ENCODE results near the gene TBC1D7. TPM values are rescaled to one million over a fixed set of nuclear protein-coding genes. Genes with fewer than 3 reads are reported as not detected.

Gene TBC1D7
- total and polyA plus RNA-seq, 10 donors = 10.9 to 20.9 (median 15.7) TPM

- Histone ChIP-seq H3K27ac (no peak overlapping the region), H3K4me3 (no peak overlapping the region), H3K9me3 (no peaks in the 10 kb centered on the region), H3K4me1 (peaks cover 0 to 65% (median 21%) of the 10 kb centered on the region in 6 donors), H3K27me3 (replicated peaks in 1 of 7) (no peaks in the 10 kb centered on the region), H3K36me3 (peaks cover 0 to 17% (median 0%) of the 10 kb centered on the region in 6 donors)
- intact Hi-C loops (cut with DNase I; ENCODE audit: low total_unique reads) = no loop called here
- no peak for DNase-seq
- TF ChIP-seq, protein P1, sequence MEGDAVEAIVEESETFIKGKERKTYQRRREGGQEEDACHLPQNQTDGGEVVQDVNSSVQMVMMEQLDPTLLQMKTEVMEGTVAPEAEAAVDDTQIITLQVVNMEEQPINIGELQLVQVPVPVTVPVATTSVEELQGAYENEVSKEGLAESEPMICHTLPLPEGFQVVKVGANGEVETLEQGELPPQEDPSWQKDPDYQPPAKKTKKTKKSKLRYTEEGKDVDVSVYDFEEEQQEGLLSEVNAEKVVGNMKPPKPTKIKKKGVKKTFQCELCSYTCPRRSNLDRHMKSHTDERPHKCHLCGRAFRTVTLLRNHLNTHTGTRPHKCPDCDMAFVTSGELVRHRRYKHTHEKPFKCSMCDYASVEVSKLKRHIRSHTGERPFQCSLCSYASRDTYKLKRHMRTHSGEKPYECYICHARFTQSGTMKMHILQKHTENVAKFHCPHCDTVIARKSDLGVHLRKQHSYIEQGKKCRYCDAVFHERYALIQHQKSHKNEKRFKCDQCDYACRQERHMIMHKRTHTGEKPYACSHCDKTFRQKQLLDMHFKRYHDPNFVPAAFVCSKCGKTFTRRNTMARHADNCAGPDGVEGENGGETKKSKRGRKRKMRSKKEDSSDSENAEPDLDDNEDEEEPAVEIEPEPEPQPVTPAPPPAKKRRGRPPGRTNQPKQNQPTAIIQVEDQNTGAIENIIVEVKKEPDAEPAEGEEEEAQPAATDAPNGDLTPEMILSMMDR (IDR thresholded peaks at IDR 0.05 in 8 of 11, conservative IDR thresholded peaks at IDR 0.05 in 3 of 11) = no peak
- TF ChIP-seq POLR2AphosphoS5 (IDR thresholded peaks at IDR 0.05) = no peak
- TF ChIP-seq POLR2A (IDR thresholded peaks at IDR 0.05) = no peak
- WGBS, 5 donors = 86 to 93% (median 89%) methylated on average over 1 of the region's 1 CpG
Observed at GRCh38 chr6:13373919-13374318, 45.6 kb upstream of the TBC1D7 start.

DNA sequence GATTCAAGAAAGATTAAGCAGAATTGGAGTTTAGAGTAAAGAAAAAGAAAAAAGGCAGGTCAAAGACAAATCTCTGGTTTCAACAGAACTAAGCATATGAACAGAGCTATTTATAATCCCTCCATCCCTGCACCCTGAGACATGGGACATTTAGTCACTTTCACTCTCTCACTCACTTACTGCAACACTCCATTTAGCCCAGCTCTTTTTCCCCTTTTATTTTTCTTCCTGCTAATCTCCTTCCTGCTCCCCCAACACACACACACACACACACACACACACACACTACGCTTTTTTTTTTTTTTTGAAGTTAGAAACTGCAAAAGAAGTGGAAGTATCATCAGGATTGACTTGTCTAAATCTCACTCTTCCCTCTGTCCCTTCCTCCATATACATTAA lies 45.1 kb upstream of the TBC1D7 start:
- DNase-seq = no peak
- Histone ChIP-seq H3K27ac (no peak overlapping the region), H3K4me1 (peaks cover 0 to 69% (median 21%) of the 10 kb centered on the region in 6 donors), H3K9me3 (no peaks in the 10 kb centered on the region), H3K27me3 (replicated peaks in 1 of 7) (no peaks in the 10 kb centered on the region), H3K36me3 (peaks cover 0 to 13% (median 0%) of the 10 kb centered on the region in 6 donors), H3K4me3 (no peak overlapping the region)
- intact Hi-C loops (cut with DNase I; ENCODE audit: low total_unique reads) = no loop called here
- WGBS, 5 donors = 29 to 67% (median 63%) methylated on average over 1 of the region's 1 CpG
- TF ChIP-seq POLR2AphosphoS5 (IDR thresholded peaks at IDR 0.05) (no peak), POLR2A (IDR thresholded peaks at IDR 0.05) (no peak)
- TF ChIP-seq, protein P1 (IDR thresholded peaks at IDR 0.05 in 8 of 11, conservative IDR thresholded peaks at IDR 0.05 in 3 of 11) = no peak

DNA sequence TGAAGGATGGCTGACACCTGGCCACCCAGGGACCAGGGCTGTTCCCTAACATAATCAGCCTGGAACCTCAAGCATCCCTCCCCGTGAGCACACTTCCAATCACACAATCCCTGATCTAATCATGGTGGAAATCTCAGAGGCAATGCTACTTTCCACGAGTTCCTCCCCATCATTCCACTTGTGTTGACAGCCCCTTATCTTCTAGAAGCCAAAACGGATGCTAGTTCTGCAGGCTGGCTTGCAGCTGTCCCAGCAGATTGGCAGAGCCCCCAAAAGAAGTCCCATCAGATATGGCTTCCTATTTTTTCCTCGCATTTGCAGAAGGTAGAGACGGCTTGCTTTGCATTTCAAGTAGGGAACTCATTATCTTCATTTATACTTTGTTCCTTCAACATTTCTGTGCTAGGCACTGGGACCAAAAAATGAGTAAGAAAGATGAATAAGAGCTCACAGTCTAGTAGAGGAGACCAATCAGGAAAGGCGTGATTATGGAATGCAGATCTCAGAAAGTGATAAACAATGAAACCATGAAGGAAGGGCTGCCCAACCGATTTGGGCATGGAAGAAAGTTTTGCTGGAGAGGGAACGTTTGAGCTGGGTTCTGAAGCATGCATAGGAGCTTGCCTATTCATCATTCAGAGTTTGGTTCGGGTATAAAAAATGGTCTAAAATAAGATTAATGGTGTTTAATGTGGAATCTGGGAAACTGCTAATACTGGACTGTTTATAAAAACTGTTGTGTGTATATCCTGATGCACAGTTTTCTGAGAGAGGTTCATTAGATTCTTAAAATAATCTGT lies 44.6 kb upstream of the TBC1D7 start:
- H3K4me3 ChIP-seq = no peak overlapping the region
- DNase-seq = no peak
- intact Hi-C loops (cut with DNase I; ENCODE audit: low total_unique reads) = no loop called here
- peaks cover 0 to 8% (median 0%) of the 10 kb centered on the region in 6 donors for H3K36me3 ChIP-seq
- peaks cover 0 to 70% (median 20%) of the 10 kb centered on the region in 6 donors for H3K4me1 ChIP-seq
- no peak for TF ChIP-seq POLR2AphosphoS5 (IDR thresholded peaks at IDR 0.05)
- TF ChIP-seq, protein P1 (IDR thresholded peaks at IDR 0.05 in 8 of 11, conservative IDR thresholded peaks at IDR 0.05 in 3 of 11) = no peak
- no peak for TF ChIP-seq POLR2A (IDR thresholded peaks at IDR 0.05)
- H3K27me3 ChIP-seq (replicated peaks in 1 of 7) = no peaks in the 10 kb centered on the region
- no peak overlapping the region for H3K27ac ChIP-seq
- 68 to 80% (median 76%) methylated on average over 9 of the region's 9 CpGs for WGBS, 5 donors
- H3K9me3 ChIP-seq = no peaks in the 10 kb centered on the region

- DNase-seq = no peak
- TF ChIP-seq, protein P1 (IDR thresholded peaks at IDR 0.05 in 8 of 11, conservative IDR thresholded peaks at IDR 0.05 in 3 of 11) = no peak
- no peak for TF ChIP-seq POLR2AphosphoS5 (IDR thresholded peaks at IDR 0.05)
- TF ChIP-seq POLR2A (IDR thresholded peaks at IDR 0.05) = no peak
Observed at GRCh38 chr6:13372076-13372475, 43.7 kb upstream of the TBC1D7 start.

More at GRCh38 chr6:13372076-13372475, 43.7 kb upstream of the TBC1D7 start:
- 89 to 95% (median 92%) methylated on average over 6 of the region's 6 CpGs for WGBS, 5 donors
- Histone ChIP-seq H3K4me1 (peaks cover 0 to 70% (median 17%) of the 10 kb centered on the region in 6 donors), H3K4me3 (no peak overlapping the region), H3K27ac (no peak overlapping the region), H3K9me3 (no peaks in the 10 kb centered on the region), H3K36me3 (peaks cover 0 to 8% (median 0%) of the 10 kb centered on the region in 6 donors), H3K27me3 (replicated peaks in 1 of 7) (no peaks in the 10 kb centered on the region)
- intact Hi-C loops (cut with DNase I; ENCODE audit: low total_unique reads) = no loop called here
